HG03103 (cell line): Measurements from ENCODE around the gene ASS1.

Experiments used
- ATAC-seq: cut with Tn5 transposase; IDR thresholded peaks from one replicate; pipeline ENCODE4 v1.9.1; 2021; ENCODE audit warnings: low read depth; ENCODE audit not compliant: unreplicated experiment

Gene ASS1

GRCh38 chr9:130417602-130418001 lies 27.2 kb upstream of the ASS1 start:
- no peak for ATAC-seq

GRCh38 chr9:130418776-130419175 lies 26.0 kb upstream of the ASS1 start:
- ATAC-seq: no peak

- no peak for ATAC-seq
Measured at GRCh38 chr9:130419521-130420035, 25.2 kb upstream of the ASS1 start.

GRCh38 chr9:130421154-130421801 lies 23.5 kb upstream of the ASS1 start:
- no peak for ATAC-seq

- no peak for ATAC-seq
Measured at GRCh38 chr9:130421802-130422276, 22.9 kb upstream of the ASS1 start.

- no peak for ATAC-seq
Measured at GRCh38 chr9:130422546-130422945, 22.2 kb upstream of the ASS1 start.

GRCh38 chr9:130423272-130423671 lies 21.5 kb upstream of the ASS1 start:
- ATAC-seq: no peak

- no peak for ATAC-seq
Measured at GRCh38 chr9:130424595-130425454, 19.9 kb upstream of the ASS1 start.

GRCh38 chr9:130425741-130426466 lies 18.9 kb upstream of the ASS1 start:
- no peak for ATAC-seq

GRCh38 chr9:130426467-130426773 lies 18.3 kb upstream of the ASS1 start:
- ATAC-seq: no peak

GRCh38 chr9:130426883-130427282 lies 17.9 kb upstream of the ASS1 start:
- no peak for ATAC-seq

- ATAC-seq: no peak
Measured at GRCh38 chr9:130427326-130427725, 17.4 kb upstream of the ASS1 start.

- no peak for ATAC-seq
Measured at GRCh38 chr9:130428086-130428665, 16.6 kb upstream of the ASS1 start.

- no peak for ATAC-seq
Measured at GRCh38 chr9:130429381-130429780, 15.4 kb upstream of the ASS1 start.

- no peak for ATAC-seq
Measured at GRCh38 chr9:130429831-130430230, 14.9 kb upstream of the ASS1 start.

- no peak for ATAC-seq
Measured at GRCh38 chr9:130430232-130430631, 14.5 kb upstream of the ASS1 start.

- no peak for ATAC-seq
Measured at GRCh38 chr9:130430734-130431535, 13.8 kb upstream of the ASS1 start.

- ATAC-seq: no peak
Measured at GRCh38 chr9:130431536-130432303, 13.0 kb upstream of the ASS1 start.

- no peak for ATAC-seq
Measured at GRCh38 chr9:130432362-130432761, 12.4 kb upstream of the ASS1 start.
